IPS-NIHi11 (cell line): ENCODE results near the gene GPX3.

Source experiments
- DNase-seq: peaks from one replicate; pipeline ENCODE4 v3.0.0; 2012; ENCODE audit warnings: mixed read lengths, low spot score

The GPX3 gene

DNA sequence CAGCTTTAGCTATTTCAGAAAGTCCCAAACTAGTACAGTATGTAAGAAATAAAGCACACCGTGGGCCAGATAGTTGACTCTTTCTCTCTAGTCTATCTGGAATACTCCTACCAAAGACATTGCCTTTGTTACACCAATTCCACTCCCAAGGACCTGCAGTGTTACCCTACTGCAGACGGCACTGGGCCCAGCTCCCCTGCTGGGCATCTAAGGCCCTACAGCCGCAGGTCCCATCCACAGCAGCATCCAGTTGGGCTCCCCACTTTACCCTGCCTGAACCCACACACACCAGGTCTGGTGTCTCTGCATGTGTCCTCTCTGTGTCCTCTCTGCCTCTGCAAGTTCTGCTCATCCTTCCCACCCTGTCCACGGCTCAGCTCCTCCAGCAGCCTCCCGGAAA, 37.9 kb downstream of the GPX3 start:
- DNase-seq: no peak

DNA sequence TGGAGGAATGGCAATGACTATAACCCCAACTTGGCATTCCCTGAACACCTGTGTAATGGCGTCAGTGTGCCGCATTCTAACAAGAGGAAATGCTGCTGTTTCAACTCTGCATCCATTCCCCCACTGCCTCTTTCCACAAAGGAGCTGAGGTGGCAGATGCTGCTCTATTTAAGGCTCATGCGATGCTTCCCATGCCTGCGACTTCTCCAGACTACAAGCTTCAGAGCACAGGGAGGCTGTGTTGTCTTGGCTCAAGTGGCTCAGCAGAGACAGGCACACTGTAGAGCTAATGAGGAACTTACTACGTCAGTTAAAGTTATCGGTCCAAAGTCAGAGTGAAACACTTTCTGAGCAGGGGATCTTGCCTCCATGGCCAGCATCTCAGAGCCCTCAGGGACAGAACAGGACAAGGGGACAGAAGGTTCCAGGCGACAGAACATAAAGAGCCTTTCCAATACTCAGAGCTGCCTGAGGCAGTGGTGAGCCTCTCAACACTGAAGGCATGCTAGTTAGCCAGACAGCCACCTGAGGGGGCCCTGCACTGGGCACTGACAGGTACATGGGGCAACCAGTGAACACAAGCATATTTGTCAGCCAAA, 38.6 kb downstream of the GPX3 start:
- no peak for DNase-seq

DNA sequence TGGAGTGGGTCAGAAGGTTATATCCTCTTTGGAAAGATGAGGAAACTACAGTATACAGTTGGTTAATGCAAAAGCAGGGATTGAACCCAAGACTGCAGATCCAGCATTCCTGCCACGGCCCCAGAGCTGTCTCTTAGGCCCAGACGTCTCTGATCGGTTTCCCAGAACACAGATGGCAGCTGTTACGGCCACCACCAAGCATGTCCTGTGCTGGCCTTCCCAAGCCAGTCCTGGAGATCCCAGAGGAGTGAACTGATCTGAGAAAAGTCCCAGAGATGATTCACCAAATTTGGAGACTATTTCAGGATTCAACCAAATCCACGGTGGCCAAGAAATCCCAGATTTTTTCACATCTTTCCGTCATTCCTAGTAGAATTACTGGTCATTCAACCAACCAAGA, 40.4 kb downstream of the GPX3 start:
- no peak for DNase-seq

DNA sequence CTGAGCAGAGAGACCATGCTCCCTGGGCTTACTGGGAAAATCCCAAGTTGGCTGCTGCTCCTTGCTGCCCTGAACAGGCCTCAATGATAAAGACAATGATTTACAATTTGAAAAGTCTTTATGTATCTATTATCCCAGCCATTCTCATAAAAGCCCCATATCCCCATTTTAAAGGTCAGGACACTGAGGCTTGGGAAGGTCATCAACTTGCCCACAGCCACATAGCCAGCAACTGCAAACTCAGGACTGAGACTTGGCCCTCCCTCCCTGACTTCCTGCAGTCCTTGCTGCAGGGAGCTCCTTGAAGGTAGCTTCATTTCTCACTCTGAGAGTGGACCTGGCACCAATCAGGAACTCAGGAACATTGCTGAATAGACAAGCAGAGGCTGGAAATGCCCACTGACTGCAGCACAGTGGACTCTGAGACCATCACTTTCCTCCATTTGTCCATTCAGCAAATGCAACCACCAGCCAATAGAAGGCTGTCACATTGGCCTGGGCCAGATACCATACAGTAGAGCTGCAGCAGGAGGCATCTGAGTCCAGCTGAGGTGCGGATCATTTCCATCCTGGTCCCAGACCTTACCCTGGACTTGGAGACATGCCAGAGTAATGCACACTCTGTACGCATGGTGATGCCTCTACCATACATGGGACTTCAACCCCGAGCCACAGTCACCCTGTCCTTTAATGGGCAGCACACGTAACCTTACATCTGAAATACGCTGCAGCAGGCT, 42.2 kb downstream of the GPX3 start:
- DNase-seq: no peak

DNA sequence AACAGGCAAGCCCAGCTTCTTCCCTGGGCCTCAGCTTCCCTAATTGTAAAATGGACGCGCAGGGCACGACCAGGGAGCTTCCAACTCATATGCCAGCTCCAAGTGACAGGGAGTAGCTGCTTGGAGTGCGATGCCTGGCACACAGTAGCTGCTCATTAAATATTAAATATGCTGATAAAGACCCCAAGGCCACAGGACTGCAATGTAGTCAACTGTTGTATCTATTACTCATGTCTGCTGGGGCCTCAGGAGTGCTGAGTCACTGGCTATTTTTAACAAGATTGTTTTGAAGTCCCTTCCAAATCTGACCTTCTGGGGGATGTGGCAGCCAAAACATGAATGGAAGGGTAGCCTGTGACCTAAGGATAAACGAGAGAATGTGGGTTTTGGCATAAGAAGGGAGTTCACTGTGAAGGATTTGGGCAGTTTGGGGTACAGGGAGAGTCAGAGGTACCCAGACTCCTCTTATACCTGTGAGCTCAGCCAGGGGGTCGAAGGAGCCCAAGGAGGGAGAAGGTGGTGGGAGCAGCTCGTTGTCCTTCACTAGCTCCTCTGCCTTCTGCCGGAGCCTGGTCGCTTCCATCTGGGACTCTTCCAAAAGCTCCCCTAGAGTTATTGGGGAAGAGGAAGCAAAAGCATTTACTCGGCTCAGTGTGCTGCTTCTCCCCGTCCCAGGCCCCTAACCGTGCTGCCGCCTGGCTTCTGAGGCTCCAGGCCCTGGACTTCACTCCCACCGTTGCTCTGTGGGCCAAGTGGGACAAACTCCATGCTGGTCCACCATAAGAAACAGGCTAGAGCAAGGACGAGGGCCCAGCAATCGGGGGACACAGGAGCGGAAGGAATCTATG, 43.0 kb downstream of the GPX3 start:
- DNase-seq: no peak

DNA sequence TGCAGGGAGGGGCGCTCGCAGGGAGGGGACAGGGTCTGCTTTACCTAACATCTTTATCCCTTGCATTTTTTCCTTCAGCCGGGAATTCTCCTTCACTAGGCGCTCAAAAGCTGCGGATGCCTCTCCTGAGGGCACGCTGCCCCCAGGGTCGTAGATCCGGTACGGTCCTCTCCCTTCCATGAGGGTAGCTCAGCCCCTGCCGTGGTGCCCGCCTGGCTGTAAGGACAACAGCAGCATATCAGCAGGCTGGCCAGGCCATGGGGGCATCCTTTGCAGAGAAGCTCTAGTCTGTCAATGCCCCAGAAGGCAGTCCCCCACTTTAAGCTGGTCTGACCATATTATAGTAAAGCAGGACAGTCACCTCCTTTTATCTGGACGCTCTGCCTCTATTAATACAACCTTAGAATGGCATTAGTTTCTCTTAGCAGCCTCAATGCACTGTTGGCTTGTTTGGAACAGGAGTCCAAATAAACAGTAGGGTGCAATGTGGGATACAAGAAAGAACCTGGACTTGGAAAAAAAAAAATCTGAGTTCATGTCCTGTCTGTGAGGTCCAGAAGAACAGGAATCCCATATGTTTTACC, 44.6 kb downstream of the GPX3 start:
- no peak for DNase-seq

DNA sequence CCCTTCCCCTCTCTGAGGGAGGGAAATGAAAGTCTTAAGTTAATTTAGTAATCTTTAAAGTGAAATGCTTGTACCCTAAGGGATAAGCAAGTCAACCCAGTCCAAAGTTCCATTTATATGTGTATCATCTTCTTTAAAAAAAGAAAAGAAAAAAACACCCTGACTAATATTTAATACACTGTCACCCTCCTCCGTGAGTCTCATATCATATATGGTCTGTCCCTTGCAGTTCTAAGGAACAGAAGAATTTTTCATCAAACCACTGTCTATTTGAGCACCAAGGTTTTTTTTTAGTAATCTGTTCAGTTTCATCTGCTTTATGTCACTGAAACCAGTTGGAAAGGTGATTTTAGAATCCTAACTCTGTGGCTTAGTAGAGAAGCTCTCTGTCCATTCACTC, 45.2 kb downstream of the GPX3 start:
- DNase-seq: no peak

DNA sequence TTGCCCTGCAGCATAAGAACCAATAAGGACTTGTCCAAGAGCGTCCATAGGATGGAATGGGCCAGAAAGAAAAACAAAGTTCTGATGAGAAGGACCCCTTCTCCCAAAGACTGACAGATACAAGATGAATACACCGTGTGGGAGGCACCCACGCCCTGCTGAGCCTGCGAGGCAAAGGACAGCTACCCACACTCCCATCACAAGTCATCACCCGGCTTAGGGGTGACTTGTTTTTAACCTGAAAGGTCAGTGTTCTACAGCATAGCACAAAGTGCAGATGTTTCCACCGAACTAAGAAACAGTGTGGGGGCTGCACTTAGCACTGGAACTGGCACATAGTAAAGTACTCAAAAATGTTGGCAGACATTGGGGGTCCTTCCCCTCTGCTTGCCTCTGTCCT, 46.5 kb downstream of the GPX3 start:
- DNase-seq: no peak

DNA sequence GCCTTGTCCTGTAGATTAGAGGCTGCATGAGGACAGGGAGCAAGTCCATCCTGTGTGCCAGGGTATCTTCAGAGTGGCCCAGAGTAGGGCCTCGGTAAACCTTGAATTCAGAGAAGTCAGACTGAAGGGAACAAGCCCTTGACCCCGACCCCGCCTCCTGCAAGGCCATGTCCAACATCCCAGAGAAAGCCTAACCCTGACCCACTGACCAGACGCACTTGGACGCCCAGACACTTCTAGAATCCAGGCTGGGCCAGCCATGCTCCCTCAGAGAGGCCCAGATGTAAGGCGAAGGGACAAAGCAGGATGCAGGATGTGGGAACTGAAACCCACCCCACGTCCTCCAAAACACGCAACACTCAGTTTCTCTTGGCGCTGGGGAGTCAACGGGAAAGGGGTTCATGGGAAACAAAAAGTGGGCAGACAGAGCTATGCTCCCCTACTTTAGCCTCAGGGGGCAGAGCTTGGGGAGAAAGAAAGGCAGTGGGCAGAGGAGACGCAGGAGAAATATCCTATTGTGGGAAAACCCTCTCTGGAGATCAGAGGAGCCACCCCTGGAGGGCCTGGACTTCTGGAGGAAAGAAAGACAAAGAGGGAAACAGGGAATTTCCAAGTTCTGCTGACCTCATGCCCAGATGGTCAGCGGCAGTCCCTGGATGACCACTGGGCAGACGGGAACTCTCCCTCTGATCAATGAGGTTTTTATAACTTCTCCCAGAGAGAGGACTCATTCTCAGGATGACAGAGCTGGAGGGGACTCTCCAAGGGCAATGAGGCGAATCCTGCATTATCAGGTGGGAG, 47.4 kb downstream of the GPX3 start:
- no peak for DNase-seq

DNA sequence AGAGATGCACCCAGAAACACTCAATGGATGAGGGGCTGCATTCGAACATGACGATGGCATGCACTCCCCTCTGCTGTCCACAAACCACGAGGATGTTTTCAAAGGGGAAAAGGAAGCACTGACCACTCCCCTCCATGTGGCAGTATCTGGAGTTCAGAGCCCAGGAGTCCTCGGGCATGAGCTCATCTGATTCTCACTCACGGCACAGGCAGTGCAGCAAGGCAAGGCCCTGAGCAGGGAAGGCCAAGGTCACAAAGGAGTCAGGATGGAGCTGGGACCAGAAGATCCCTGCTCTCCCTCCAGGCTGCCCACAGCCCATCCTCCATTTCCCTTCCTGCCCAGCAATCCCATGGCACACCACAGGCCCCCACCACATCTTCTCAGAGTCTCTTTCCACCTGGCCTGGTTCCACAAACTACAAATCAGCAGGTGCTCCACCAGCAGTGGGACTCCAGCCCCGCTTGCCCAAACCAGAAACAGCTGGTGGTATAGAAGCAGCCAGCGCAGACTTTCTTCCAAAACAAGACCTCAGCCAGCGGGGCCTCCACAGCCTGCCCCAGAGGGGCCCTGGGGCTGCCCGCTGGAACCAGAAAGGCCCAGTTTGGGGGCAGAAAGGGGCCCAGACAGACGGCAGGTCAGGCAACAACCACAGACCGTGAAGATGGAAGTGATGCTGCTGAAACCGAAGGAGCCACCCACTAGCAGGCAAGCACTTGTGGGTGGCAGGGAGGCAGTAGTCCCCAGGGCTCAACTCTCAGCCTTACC, 48.2 kb downstream of the GPX3 start:
- no peak for DNase-seq

DNA sequence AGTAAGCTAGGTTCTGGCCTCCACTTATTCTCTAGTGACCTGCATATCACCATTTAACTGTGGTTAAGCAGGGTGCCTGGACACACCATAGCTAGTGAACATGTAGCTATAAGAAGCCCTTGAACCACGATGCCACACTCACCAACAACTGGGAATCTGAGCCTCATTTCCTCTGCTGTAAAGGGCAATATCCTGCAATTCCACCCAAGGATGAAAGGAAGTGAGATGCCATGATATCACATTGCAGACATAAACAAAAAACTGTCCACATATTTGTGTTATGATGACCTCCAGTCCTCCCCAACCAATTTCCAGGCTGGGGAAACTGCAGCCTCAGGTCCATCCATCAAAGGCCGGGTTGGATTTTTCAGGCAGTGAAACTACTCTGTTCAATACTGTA, 50.1 kb downstream of the GPX3 start:
- no peak for DNase-seq

DNA sequence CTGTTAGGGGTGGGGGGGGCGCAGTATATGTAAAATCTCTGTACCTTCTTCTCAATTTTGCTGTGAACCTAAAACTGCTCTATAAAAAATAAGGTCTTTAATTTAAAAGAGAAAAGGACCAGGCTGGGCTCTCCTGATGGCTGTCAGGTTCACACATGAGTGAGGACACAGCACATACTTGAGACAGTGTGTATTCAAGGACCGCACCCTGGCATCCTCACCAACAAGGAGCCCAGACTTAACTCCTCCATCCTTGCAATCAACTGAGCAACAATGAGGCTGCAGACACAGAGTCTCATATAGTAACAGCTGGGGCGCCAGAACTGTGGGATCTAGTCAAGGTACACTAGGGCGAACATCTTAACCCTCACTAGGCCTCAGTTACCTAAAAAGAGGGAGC, 50.6 kb downstream of the GPX3 start:
- no peak for DNase-seq

DNA sequence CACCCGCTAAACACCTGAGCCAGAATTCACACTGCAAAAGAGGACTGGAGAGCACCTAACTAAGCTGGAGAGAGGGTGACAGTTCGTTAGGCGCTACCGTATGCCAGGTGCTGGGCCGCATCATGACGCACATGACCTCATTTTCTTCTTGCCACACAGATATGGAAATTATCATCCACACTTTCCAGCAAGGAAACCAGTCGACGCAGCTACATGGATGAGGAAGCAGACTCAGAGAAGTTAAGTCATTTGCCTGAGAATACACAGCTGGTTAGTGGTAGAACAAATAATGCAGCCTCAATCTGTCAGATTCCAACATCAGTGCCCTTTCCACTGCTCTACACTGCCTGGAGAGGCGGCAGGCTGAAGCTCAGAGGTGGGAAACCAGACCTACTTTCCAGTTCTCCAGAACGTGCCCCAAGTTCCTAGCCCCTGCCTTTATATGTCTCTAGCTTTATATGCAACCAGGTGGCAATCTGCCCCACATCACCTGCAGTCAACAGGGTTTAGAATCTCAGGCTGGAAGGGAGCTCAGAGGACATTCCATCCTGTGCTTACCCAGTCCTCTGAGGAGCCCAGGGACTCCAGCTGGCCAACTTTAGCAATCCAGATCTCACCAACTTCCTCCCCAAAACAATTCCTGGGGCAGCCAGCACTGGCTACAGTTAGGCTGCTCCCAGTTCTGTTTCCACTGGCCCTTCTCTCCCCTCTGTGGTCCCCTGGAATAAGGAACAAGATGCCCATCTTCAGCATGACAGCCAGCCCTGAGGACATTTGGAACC, 51.6 kb downstream of the GPX3 start:
- no peak for DNase-seq

DNA sequence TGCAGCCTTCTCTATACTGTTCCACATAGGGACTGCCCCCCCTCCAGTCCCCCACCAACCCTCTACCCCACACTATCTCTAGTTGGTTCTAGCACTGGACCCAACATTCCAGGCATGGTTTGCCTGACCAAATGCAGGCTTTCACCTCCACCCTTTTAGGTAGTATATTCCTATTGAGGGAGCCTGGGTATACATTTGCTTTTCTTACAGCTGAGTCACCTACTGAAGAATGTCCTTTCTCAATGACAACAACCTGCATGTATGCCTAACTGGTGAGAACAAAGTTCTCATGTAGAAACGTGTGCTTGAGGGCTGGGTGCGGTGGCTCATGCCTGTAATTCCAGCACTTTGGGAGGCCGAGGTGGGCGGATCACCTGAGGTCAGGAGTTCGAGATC, 52.2 kb downstream of the GPX3 start:
- DNase-seq: no peak

DNA sequence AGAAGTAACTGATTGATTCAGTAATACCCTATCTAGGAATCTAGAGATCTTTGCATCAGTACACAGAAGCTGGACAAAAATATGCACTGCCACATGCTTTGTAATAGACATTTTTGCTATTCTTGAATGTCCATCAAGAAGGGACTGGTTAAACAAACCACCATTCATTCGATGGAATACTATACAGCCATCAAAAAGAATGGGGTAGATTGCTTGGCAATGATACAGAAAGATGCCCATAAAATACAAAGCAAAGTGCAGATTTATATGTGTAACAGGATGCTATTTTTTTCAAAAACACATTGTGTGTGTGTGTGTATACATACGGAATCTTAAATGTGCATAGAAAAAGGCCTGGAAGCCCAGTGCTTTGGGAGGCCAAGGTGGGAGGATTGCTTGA, 52.9 kb downstream of the GPX3 start:
- DNase-seq: no peak

DNA sequence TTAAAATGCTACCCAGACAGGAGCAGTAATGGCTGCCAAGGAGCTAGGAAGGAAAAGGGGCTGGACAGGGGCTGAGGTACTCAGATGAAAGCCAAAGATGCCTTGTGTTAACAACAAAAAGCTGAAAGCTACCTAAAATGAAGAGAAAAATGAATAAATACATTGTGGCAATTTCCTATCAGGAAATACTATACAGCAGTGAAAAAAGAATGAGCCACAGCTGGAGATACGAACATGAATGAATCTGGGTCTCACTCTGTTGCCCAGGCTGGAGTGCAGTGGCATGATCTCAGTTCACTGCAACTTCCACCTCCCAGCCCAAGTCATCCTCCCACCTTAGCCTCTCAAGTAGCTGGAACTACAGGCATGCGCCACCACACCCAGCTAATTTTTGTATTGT, 54.2 kb downstream of the GPX3 start:
- DNase-seq: no peak

DNA sequence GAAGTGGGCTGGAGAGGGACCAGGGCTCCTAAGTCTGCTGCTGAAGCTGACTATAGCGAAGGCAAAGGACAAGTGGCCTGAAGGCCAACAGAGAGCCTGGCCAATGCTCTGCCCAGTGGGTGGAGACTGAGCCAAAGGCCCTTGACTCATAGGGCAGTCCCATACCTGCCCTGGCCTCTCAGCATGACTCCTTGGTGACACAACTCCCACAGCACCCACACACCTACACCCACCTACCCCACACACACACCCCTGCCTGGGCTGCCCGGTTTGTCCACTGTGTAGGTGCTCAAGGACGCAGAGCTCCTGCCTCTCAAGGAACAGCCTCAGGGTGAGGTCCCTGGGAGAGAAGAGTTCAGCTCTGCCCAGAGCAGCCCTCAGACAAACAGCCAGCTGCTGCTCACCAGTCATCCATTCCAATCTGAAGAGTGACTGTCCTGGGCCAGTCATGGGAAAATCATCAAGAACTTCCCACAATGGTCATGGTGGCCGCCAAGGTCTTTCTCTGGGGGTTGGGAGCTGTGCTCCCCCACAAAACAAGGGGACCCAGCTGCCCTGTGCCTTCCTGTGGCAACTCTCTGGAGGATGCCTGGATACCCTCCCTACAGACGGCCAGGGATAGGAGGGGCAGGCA, 55.4 kb downstream of the GPX3 start:
- no peak for DNase-seq

DNA sequence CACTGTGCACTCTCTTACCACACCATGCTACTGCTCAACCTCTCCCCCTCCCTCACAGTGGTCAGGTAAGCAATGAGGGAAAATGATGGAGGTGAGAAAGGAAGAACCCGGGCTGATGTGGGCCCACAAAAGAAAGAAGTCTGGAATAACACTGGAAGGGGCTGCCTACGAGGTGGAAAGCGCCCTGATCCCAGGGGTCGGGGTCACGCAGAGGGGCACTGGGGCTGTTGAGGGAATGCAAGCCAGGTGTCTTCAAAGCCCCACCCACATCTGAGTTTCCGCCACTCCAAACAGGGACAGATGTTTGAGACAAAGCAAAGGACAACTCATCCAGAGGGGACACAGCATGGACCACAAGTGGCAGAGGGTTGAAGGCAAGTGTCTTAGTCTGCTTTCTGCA, 56.2 kb downstream of the GPX3 start:
- DNase-seq: no peak

DNA sequence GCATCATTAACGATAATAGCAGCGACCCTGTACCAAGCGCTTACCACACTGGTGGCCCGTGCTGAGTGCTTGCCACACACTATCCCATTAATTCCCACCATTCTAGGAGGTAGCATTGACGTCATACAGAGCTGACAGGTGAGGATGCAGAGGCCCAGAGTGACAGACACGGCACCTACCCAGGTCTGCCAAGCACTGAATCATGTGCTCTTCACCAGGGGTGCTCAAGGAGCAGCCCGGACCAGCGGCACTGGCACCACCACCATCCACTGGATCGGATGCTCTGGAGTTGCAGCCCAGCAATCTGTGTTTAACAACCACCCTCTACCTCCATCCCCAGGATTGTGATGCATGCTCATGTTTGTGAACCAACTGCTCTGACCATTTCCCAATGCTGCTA, 57.0 kb downstream of the GPX3 start:
- DNase-seq: no peak

DNA sequence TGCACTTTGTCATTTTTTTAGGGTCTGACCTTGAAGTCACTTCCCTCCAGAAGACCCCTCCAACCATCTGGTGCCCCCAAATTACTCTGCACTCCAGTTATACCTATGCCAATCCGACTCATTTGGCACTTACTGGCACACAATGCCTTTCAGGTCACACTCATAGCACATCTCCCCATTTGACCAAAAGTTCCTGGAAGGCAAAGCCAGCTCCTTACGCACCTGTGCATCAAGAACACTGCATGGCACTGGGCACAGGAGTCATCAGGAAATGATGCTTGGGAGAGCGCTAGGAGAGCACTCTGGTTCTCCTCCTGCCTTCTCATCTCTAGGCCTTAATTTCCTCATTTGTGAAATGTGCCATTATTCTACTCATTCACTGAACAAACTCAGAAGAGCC, 57.6 kb downstream of the GPX3 start:
- no peak for DNase-seq
